HL-60 (cell line): ENCODE data around the gene CCDC88C.

Source experiments
- DNase-seq, 2 experiments: peaks; one replicate each; pipeline ENCODE4 v3.0.0-alpha.2; 2010 to 2020; ENCODE audit warnings: low read depth in 1 of 2, low spot score in 1 of 2
- H3K27ac ChIP-seq: fragments of 250-450 bp; sonication (Bioruptor Pico); replicated peaks from 2 replicates; pipeline ENCODE4 v1.5.1; 2020; ENCODE audit warnings: mild to moderate bottlenecking, moderate library complexity
- H3K27me3 ChIP-seq: fragments of 250-450 bp; sonication (Bioruptor Pico); 2 replicates; pipeline ENCODE4 v1.5.1; 2021; ENCODE audit warnings: mild to moderate bottlenecking, moderate library complexity; ENCODE audit not compliant: insufficient read depth, poor library complexity, severe bottlenecking
- H3K4me3 ChIP-seq: replicated peaks from 2 replicates; pipeline ENCODE4 v1.5.1; 2011; ENCODE audit warnings: mild to moderate bottlenecking, control low read depth, low read length; ENCODE audit not compliant: insufficient read depth
- CTCF ChIP-seq: IDR thresholded peaks from one replicate; pipeline ENCODE4 v1.5.1; 2011; ENCODE audit warnings: low read length, control low read depth, inconsistent platforms; ENCODE audit not compliant: insufficient read depth
- GABPA ChIP-seq: IDR thresholded peaks from 2 replicates; pipeline ENCODE4 v1.6.1; 2012; ENCODE audit warnings: low read depth
- POLR2AphosphoS5 ChIP-seq: IDR thresholded peaks from 2 replicates; pipeline ENCODE4 v1.6.1; 2012; ENCODE audit warnings: low read depth
- REST ChIP-seq: IDR thresholded peaks from 2 replicates; pipeline ENCODE4 v1.6.1; 2012; ENCODE audit warnings: low read depth; ENCODE audit not compliant: insufficient replicate concordance
- SPI1 ChIP-seq: IDR thresholded peaks from 2 replicates; pipeline ENCODE4 v1.6.1; 2012; ENCODE audit warnings: low read depth, mild to moderate bottlenecking, borderline replicate concordance

CCDC88C gene

GRCh38 chr14:91300957-91301356 is 116.7 kb downstream of the CCDC88C start:
- H3K4me3 ChIP-seq = no peak overlapping the region
- TF ChIP-seq POLR2AphosphoS5 = no peak

DNA sequence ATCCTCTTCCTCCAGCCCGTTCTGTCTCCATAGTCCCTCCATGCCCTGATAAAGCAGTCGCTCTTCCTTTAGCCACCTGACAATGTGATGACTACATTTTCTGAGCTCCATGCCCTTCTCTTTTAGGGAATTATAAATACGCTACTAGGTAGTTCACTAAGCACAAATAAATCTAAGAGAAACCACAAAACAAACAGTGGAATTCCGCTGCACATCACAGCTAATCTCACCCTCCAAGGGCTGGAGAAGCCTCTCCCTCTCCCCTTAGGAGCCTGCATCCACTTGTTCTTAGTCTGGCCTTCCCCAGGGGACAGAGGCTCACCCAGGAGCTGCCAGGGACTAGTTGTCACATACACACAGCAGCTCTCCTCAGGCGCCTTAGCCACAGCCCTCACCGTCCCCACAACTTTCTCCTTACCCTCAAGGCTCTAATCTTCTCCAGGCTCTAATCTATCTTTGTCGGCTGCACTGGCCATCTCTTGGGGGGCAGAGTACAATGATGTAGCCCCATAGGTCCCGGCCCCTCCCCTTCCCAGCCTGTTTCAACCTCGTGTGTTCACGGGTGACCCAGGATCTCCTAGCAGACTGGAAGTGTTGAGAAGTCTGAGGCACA is 117.2 kb downstream of the CCDC88C start:
- no peak for DNase-seq
- TF ChIP-seq CTCF (no peak), SPI1 (no peak), GABPA (no peak), POLR2AphosphoS5 (no peak), REST (no peak)
- Histone ChIP-seq H3K27ac (no peak overlapping the region), H3K27me3 (no peaks in the 10 kb centered on the region), H3K4me3 (no peak overlapping the region)

More at GRCh38 chr14:91300957-91301356, 116.7 kb downstream of the CCDC88C start:
- H3K27ac ChIP-seq = no peak overlapping the region
- DNase-seq = no peak
- H3K27me3 ChIP-seq = no peaks in the 10 kb centered on the region

DNA sequence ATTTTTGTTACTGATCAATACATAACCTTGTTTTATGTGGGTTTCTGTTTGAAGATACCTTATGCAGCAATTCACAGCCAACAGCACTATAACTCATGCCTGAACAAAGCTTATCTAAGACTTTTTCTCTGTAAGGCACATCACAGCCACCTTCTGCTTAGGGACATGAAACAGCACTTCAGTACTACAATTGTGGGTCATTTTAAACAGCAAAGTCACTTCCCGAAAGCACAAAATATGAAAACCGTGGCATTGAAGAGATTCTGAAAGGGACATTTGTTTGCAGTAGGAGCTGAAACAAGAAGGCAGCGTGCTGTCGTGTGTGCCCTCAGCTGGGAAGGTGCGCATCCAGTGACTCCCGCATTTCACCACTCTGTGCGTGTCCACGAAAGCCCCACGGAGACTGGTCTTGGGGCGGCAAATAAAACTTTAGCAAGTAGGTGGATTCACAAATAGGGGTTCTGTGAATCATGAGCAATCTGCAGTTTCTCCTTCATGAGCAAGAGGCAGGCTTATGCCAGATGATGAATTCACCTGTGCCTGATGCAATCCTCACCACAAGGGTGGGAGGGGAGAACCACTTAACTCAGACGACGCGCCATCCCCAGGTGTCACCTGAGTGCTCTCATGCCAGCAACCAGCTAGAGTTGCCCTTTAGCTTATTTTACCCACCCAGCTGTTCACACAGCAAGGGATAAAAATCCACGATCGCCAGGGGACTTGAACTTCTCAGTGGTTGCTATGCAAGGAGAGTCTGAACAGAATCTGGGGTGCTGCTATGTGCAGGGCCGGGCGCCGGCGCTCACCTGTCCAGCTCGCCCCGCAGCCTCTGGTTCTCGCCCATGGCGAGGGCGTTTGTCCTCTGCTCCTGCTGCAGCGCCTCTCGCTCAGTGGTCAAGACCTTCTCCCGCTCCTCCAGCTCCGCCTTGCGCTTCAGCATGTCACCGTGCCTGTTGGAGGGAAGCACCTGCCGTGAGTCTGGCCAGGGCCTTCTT is 118.2 kb downstream of the CCDC88C start:
- H3K27ac ChIP-seq = no peak overlapping the region
- no peak for DNase-seq
- H3K4me3 ChIP-seq = no peak overlapping the region
- H3K27me3 ChIP-seq = no peaks in the 10 kb centered on the region
- TF ChIP-seq POLR2AphosphoS5 (no peak), SPI1 (no peak), GABPA (no peak)

- TF ChIP-seq GABPA (no peak), POLR2AphosphoS5 (no peak), REST (no peak), SPI1 (no peak), CTCF (no peak)
- Histone ChIP-seq H3K4me3 (no peak overlapping the region), H3K27me3 (no peaks in the 10 kb centered on the region), H3K27ac (no peak overlapping the region)
- DNase-seq = no peak
Observed at GRCh38 chr14:91298576-91298975, 119.0 kb downstream of the CCDC88C start.
